Measurements from ENCODE around the gene SUFU.

SUFU gene

DNA sequence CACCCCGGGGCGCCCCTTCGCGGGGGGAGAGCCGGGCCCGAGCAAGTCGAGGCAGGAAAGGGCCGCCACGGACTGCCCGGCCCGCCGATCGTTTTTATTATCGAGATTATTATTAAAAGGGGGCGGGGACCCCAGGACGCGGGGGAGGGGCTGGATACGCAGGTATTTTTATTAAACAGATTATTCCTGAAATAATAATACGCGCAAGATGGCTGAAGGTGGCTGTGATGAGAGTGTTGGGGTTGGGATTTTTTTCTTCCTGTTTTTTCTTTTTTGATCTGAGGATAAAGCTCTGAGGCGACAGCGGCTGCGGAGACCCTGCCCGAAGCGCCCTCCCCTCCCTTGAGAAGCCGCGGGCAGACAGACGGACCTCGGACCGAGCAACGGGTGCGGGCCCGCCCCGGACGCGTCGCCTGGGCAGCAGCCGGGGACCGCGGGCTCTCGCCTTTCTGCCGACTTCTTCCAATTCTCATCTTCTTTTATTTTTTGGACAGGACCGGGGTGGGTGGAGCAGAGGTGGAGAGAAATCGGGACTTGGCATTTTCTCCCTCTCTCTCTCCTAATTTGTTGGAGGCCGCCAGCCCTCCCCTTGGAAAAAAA is 139.1 kb downstream of the SUFU start:
- in situ Hi-C loops (cut with MboI; ENCODE audit: low pct_unique_long_range_greater_than_20kb, low sequenced_read_pairs, unreplicated experiment): no loop called here
- DNase-seq (ENCODE audit: low spot score): peak; percentile 59
- TF ChIP-seq CTCF (IDR thresholded peaks at IDR 0.05; ENCODE audit: extremely low read depth, insufficient read depth, missing control alignments): no peak

DNA sequence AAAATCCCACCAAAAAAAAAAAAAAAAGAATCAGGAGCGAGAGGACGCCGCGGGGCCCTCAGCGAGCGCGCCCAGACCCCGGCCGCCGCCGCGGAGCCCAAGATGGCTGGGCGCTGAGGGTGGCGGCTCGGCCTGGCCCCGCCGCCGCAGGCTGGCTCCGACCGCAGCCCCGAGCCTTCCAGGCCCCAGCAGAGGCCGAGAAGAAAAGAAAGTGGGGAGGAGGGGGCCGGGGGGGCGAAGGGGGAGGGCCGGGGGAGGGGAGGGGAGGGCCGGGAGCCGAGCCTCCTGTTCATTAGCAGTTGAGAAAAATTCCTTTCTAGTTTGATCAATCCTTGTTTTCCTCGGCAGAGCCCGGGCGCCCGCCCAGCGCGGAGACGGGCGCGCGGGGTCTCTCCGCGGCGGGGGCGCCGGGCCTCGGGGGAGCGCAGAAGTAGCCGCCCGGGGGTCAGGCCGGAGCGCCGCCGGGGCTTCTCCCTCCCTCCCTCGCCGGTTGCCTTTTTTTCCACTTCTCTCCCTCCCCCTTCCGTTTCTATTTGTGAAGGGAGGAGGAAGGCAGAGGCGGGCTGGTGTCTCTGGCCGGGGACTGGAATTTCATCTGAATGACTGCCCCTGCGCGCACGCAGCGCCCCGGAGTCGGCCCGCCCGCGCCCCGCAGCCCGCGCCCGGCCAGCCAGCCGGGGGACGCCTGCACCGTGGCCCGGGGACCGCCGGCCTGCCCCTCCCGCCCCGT is 139.7 kb downstream of the SUFU start:
- no peak for TF ChIP-seq CTCF (IDR thresholded peaks at IDR 0.05; ENCODE audit: extremely low read depth, insufficient read depth, missing control alignments)
- in situ Hi-C loops (cut with MboI; ENCODE audit: low pct_unique_long_range_greater_than_20kb, low sequenced_read_pairs, unreplicated experiment): no loop called here
- DNase-seq (ENCODE audit: low spot score): peak; percentile 61

DNA sequence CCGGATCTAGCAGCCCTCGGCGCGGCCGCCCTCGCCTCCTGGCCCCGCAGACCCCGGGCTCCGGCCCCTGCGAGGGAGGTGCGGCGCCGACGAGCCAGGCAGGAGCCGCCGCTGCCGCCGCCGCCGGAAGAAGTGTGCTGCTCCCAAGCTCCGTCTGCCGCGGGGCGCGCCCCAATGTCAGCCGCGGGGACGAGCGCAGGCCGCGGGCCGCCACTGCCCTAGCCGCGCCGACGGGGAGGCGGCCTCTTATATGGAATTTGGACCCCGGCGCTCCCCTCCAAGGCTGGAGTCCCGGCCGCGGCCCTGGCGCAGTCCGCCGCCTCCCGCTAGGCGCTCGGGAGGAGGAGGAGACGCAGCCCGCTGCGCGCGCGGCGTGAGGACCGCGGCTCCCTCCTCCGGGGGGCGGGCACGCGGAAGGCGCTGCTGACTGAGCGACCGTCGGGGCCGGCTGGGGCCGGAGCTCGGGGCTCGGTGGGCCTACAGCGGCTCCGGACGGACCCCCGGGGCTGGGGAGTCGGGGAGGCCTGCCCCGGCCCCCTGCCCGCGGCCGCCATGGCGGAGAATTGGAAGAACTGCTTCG is 140.4 kb downstream of the SUFU start, which contains the start of gene TRIM8:
TSS of gene TRIM8 (plus strand) at position 414 of the 580 bp plus-strand sequence. CDS start at position 553, 139 bp downstream.
- in situ Hi-C loops (cut with MboI; ENCODE audit: low pct_unique_long_range_greater_than_20kb, low sequenced_read_pairs, unreplicated experiment): no loop called here
- no peak for TF ChIP-seq CTCF (IDR thresholded peaks at IDR 0.05; ENCODE audit: extremely low read depth, insufficient read depth, missing control alignments)
- DNase-seq (ENCODE audit: low spot score): peak; percentile 70

GRCh38 chr10:102644646-102645387 is 141.0 kb downstream of the SUFU start:
- peak; percentile 51 for TF ChIP-seq CTCF (IDR thresholded peaks at IDR 0.05; ENCODE audit: extremely low read depth, insufficient read depth, missing control alignments)
- in situ Hi-C loops (cut with MboI; ENCODE audit: low pct_unique_long_range_greater_than_20kb, low sequenced_read_pairs, unreplicated experiment): no loop called here
- DNase-seq (ENCODE audit: low spot score): peak; percentile 60

DNA sequence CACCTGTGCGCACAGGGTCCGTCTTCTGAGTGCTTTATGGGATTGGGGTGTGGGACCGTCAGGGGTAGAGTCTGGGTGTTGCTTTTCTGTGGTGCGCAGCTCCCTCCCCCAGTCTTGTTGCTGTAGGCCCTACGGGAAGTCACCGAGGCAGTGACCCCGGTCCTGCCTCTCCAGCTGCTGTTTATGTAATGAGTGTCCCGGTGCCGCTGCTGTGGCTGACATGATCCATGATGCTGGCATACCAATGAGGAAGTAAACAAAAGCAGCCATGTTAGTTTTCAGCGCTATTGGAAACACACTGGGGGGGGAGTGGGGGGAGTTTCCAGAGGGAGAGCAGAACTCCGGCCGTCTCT is 141.6 kb downstream of the SUFU start:
- in situ Hi-C loops (cut with MboI; ENCODE audit: low pct_unique_long_range_greater_than_20kb, low sequenced_read_pairs, unreplicated experiment): no loop called here
- DNase-seq (ENCODE audit: low spot score): no peak
- no peak for TF ChIP-seq CTCF (IDR thresholded peaks at IDR 0.05; ENCODE audit: extremely low read depth, insufficient read depth, missing control alignments)

All from GM13977 (cell line).